Activated CD8-positive, alpha-beta memory T cell treated with anti-CD3 and anti-CD28 coated beads, Interleukin-2, amount 50 U/mL, for 1 hour (primary cell): ENCODE results near the gene NISCH.
"Not testable (repeated sequence)": the region's sequence is repeated elsewhere in the genome, so short reads cannot be mapped to it uniquely, and the experiment has no call there.

Experiments used
- DNase-seq: peaks from one replicate; pipeline ENCODE4 v3.0.0-alpha.2; 2020; ENCODE audit errors: extremely low read depth

NISCH gene

DNA sequence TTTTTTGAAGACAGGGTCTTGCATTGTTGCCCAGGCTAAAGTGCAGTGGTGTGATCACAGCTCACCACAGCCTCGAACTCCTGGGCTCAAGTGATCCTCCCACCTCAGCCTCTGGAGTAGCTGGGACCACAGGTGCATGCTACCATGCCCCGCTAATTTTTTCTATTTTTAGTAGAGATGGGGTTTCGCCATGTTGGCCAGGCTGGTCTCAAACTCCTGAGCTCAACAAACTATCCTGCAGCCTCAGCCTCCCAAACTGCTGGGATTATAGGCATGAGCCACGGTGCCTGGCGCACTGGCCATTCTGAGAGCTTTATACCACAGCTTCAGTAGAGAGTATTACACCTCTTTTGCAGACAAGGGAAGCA is 71.3 kb downstream of the NISCH start:
- not testable (repeated sequence) for DNase-seq

DNA sequence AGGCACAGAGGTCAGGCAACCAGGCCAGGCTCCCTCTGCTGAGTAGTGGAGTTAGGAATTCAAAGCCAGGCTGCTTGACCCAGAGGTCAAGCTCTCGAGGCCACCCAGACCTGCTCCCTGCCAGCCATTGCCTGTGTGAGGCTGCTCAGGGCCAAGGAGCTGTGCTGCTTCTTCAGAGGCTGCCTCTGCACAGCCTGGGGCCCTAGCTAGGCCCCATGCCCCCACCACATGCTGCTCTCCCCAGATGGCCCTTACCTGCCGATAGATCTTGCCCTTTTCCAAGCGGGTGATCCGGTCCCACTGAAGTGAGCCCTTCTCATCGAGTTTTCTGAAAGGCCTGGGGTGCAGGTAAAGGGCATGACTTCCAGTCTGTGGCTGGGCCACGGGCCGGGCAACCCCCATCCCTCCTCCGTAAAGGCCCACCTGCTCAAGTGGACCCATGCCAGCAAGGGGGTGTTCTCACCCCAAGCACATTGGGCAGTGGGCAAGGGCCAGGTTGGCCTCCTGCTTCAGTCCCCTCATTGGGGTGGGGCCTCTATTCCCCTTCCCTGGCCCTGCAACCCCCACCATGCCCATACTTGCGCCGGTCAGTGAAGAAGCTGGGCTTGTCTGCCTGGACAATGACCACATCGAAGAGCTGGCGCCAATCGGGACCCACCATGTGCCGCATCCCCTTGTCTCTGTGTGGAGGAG is 71.8 kb downstream of the NISCH start:
- no peak for DNase-seq

DNA sequence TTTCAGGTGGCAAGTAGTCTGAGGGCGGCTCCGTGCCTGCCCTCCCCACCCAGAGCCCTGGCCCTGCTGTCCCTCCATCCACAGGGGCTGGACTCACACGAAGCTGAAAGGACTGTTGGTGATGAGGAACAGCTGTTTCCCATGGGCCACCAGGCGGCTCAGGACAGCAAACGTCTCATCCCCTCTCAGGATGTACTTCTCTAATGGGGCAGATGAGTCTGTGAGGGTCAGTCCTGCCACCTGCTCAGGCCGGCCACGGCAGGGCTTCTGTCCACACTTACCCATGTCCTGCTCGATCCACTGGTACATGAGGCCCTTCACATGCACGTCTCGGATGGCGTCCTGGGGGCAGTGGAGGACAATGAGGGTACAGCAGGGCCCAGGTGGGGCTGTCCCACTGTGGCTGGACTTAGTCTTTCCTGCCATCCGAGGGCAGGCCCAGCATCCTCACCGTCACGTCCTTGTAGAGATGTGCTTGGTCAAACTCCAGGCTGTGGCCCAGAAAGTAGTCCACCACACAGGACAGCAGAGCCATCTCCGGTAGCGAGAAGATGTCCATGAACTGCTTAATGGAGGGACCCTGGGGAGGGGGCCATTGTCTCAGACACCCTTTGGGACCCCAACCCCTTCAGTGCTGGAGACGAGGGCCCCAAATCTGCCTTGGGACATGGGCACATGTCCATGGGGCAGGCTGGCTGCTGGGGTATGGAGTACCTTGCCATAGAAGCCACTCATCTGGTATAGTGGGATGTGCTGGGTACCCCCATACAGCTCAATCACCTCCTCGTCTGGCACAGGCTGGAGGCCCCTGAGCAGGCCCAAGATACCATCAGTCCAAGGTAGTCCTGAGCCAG is 72.6 kb downstream of the NISCH start:
- no peak for DNase-seq

DNA sequence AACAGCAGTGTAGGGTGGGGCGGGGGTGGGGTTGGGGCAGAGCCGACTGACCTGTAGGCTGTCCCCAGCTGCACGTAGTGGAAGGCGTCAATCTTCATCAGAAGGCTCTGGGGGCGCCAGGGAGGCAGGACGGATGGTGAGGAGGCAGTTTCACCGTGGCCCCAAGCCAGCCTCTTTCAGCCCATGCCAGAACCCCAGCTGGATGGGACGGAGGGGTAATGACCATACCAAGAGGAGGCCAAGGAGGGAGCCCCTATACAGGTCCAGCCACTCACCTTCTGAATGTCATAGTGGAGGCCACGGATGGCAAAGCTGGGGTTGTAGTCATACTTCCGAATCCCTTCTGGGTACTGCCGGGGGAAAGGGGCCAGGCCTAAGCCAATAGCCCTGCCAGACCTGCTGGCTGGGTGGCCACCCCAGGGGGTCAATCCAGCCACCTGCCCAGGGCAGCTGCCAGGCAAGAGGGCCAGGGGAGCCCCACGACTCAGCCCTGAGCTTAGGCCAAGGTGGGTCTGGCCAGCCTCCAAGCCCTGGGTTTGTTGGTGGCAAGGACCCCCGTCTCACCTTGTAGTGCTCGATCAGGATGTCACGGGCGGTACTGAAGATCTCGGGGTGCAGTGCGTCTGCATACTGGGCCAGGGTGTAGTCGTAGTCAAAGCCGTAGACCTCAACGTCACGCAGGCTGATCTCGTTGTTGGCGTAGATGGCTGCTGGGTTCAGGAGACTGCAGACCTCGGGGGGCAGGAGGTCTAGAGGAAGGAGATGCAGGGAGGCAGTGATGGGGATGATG is 73.4 kb downstream of the NISCH start:
- DNase-seq: no peak

DNA sequence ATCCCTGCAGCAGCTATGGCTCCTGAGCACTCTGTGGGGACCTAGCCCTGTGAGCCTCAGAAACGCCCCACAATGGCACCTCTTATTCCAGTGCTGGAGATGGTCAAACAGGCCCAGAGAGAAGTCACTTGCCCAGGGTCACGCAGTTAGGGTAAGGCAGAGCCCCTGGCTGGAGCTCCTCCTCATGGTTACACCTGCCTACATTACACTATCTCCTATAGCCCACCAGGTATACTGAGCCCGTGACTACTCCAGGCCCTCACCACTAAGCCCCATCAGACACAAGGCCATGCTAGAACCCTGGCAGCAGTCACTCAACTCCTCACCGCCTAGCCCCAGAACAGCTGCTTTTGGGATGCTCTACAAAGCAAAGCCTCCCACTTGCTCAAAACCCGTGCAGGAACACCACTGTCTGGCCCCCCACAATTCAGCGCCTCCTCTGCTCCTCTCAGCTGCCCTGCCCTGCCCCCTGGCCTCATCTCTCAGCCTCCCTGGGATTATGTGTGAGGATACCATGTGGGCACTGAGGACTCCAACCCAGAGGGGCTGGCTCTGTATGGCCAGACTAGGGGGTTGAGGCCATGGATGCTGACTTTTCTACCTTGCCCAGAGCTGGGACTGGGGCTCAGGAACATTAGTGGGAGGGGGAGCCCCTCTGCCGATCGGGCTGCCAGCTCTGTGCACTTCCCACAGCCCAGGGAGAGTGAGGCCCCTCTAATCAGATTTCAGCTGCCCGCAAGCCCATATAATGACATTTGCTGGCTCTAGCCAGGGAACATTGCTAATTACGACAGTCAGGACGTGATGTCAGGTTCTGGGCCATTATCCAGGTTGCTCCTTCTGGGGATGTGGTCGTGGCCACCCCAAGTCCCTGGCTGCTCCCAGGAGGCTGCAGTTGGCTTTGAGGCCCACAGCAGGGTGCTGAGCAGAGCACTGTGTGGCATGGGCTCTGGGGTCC is 74.3 kb downstream of the NISCH start:
- no peak for DNase-seq

DNA sequence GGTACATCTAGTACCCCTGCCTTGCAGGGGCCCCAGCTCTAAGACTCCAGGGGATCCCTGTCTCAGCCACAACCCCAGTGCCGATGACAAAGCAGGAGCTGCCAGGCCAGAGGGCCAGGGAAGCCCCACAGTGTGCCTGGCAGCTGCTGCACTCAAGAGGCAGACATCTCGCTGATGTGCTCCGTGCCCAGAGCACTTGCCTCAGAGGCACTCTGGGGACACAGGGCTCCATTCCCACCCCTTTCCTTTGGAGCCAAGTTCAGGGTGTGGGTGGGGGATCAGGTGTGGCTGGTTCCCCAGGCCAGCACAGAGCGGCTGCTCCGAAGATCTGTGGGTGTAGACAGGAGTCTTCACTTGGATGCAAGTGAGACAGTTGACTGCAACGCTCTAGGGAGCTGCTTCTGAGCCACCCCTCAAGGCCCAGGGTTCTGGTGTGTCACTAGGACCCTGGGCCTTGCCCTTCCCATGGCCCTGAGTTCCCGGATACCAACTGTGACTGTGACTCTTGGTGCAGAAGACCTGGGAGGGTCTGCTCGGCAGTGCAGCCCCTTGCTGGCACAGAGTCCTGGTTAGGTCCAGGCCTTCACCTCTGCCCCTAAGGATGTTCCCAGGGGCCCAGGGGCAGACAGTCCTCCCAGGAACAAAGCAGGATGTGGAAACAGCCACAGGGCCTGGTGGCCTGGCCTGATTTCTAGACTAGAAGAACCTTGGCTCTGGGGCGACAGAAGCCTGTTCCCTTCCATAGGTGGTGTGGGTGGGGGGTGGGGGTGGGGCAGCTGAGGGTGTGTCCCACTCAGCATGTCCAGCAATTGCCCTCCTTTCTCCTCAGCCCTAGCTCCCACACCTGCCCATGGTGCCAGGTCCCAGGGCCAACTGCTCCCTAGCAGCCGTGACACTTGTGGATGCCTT is 75.8 kb downstream of the NISCH start:
- no peak for DNase-seq

DNA sequence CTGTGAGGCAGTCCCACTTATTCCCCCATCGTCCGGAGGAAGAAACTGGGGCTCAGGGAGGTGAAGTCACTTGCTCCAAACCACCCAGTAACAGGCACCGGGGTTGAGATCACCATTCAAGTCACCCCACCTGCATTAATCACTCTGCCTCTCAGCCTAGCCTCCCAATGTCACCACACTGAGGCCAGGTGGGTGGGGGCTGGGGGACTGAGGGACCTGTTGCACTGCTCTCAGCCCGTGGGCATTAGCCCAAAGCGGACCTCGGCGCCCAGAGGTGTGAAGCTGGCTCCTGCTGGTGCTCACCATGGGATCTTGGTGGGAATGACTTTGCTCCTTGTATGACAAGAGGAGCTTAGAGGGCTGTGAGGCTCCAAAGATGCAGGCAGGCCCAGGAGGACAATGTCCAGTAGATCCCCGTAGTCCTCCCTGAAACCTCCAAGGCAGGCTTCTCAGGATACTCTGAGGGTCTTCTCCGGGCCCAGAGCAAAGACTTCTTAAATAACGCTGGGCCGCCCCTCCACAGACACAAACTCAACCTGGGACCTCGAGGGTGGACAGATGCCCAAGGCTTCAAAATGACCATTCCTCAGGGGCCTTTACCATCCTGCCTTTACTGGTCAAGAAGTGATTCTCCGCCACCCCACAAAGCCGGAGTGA is 76.6 kb downstream of the NISCH start:
- DNase-seq: no peak

DNA sequence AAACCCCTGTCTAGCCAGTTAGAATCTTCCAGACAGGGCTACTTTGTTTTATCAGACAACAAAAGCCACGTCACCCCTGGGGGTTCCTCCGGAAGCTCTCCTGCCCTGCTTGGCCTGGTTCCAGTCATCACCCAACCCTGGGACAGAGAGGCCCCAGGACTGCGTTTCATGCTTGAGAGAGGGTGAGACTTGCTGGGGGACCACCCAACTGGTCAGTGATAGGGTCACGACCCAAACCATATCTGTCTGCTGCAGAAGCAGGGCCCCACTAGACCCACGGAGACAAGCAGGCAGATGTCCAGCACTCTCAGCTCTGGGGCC is 77.1 kb downstream of the NISCH start:
- DNase-seq: peak; percentile 20

DNA sequence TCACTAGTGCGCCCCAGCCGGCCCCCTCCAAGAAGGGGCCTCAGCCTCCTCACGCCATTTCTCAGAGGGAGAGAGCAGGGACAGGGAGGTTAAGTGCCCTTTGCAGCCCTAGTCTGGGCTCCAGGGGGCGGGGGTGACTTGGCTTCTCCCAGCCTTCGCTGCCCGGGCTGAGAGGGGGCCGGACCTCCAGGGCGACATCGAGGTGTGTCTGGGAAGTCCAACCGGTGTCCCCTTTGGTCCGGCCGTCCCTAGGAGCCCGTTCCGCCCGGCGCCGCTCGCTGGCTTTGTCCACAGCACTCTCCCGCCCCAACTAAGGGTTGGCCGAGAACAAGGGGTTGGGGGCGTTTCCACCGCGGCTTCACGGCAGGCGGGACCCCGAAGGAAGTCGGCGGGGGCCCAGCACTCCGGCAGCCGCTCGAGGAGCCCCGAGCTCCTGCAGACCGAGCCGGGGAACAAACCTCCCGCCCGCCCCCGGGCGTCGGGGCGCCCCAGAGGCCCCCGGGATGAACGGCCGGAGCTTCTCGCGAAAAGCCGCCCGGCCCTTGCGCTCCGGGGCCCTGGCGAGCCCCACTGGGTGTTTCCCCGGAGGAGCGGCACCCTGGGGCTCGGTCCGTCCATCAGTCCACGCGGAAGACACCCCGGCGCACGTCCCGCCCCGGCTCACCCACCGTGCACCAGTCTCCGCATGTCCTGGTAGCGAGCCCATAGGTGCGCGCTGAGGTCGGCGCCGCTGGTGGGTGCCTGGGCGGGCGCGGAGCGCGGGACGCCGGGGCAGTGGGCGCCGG is 77.6 kb downstream of the NISCH start:
- DNase-seq: no peak

DNA sequence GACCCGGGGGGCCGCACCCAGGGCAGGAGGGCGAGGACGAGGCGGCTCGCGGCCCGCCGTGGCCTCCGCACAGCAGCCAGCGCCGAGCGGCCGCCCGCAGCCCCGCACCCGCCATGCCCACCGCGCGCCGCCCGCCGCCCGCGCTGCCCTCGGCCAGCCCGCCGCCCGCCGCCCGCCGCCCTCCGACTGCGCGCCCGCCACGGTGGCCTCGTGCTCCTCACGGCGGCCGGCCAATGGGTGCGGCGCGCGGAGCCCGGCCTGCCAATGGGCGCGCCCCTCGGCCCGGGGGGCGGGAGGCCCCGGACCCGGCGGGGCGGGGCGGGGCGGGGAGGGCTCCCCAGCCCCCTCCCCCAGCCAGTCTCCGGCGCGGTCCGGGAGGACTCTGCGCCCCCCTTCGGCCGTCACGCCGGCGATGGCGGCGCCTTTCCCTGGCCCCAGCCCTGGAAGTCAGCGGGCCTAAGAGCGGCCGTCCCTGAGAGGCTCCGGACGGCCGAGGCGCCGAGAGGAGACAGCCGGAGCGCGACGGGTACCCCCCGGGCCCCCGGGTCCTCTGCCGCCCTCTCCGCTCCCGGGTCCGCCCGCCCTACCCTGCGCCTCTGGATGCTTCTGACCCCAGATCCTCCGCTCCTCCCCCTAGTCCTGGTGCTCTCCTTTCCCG is 78.3 kb downstream of the NISCH start, which contains the start of gene NT5DC2:
TSS of gene NT5DC2 (minus strand) at position 235 of the 658 bp plus-strand sequence. CDS start at position 115, 120 bp downstream.
- DNase-seq: no peak

DNA sequence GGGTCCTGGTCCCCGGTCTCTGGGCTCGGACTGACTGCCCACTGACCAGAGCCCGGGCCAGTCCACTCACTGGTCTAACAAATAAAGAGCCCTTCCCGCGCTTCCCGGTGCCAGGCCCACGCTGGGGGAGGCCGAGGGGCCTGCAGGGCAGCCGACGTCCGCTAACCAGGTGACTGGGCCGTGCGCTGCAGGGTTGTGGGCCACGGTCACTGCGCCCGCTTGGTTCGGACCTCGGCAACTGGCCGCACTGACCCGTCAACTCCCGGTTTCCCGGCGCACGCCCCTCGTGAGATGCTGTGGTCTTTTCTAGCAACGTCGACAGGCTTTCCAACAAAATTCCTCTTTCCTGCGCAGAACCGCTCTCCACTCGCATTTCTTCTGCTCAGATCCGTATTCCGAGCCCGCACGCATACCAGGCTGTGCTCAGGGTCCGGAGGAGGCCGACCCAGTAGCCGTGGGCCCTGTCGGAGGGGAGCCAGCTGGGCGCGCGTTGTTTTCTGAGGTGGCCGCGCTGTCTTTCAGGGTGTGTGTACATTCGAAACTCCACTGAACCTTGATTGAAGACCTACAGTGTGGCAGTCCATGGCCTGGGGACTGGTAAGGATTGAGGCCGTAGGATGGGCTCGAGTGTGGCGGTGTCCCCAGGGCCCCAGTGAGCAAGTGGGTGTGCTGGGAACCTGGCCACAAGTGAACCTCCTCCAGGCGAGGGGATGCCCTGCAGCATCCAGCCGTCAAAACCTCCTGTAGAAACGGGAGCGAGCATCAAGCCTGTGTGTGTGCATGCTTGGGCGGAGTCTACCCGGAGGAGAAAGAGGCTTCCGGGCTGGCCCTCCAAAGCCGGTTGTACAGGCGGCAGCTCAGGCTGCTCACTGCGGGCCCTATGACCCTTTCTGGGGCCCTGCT is 79.1 kb downstream of the NISCH start:
- DNase-seq: no peak

DNA sequence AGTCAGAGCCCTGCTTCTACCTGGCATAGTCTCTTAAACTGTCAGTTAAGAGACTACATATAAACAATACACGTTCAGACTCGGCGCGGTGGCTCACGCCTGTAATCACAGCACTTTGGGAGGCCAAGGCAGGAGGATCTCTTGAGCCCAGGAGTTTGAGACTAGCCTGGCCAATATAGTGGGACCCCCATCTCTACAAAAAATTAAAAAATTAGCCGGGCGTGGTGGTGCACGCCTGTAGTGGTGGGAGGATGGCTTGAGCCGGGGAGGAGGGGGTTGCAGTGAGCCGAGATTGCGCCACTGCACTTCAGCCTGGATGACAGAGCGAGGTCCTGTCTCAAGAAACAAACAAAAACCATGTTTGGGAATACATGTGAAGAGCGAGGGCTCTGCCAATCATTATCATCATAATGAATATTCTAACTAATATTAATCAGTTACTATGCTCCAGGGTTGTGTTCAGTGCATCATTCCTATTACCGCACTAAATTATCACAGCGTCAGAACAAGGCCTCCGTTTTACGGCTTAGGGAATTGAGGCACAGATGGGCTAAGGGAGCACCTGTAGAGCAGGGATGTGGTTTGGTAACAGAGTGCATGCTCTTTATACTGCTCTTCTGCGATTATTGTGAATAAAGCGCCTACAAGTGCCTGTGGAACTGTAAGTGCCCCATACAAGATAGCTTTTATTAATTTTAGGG is 80.2 kb downstream of the NISCH start:
- DNase-seq: no peak

DNA sequence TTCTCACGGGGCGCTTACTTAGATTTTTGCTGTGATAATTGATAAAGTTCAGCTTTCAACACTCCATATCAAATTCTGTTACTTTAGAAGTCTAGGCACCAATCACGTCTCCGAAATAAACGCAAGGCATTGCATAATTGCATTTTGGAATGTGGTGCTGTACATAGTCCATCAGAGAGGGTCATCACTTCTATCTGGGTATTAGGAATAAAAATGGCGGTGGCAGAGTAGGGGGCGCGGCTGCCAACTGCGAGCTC is 80.6 kb downstream of the NISCH start:
- no peak for DNase-seq

DNA sequence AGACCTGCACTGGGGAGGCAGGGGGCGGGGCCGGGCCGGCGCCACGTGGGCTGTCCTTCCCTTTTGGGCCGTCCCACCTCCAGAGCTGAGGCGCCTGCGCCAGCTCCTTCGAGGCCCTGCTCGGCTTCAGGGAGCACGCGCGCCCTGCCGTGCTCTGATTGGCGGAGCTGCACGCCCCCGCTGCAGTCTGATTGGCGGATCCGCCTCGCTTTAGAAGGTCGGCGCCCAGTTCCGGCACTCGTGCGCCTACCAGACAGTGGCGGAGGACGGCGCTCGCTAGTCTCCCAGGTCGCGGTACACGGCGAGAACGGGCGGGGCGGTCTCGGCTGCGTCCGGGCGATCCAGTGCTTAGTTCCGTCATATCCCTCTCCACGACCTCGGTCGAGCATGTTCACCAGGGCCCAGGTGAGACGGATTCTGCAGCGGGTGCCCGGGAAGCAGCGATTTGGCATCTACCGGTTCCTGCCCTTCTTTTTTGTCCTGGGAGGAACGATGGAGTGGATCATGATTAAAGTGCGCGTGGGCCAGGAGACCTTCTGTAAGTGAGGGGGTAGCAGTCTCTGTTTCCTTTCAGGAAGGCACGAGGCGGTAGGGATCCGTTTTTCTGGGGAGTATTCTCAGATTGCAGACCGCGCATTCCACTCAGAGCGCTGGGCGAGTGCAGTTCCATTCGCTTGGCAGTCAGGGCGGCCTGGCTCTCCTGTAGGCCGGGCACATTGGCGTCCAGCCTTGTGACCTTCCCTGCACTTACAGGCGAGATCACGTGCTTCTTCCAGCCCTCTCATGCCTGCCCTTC is 81.2 kb downstream of the NISCH start, which contains the start of gene UQCC5:
TSS of gene UQCC5 (plus strand) at position 237 of the 796 bp plus-strand sequence. CDS start at position 388, 151 bp downstream.
- peak; percentile 88 for DNase-seq

DNA sequence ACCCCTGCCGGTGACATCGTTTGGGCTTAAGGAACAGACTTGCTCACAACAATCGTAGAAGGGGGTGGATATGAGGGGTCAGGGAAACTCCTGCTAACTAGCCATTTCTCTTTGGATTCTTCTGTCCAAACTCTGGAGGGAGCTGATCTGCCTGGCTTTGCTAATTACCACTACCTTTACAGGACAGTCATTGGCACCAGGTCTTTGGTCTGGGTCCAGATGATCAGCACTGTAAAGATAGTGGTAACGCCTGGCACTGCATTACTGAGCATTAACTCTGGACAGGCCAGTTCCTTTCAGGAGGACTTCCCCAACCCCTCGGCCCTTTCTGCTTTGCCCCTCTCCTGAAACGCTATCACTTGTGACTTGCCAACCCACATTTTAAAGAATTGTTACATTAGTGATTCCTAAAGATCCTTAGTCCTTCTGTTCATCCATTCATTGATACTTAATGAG is 81.8 kb downstream of the NISCH start:
- no peak for DNase-seq
